SK-N-SH treated with all-trans-retinoic acid at 6 μM for 48 hours (cell line): Measurements from ENCODE around the gene ATF2.

Experiments
- ATAC-seq: fragments of 200-7000 bp; cut with Tn5 transposase; 3 replicates; pipeline ENCODE4 v1.9.1; 2020; ENCODE audit warnings: mild to moderate bottlenecking, moderate library complexity
- ARNTL ChIP-seq: fragments of 450-650 bp; formaldehyde crosslinking; IDR thresholded peaks from 2 replicates; pipeline ENCODE4 v1.5.0; 2020; ENCODE audit warnings: low read depth, mild to moderate bottlenecking, moderate library complexity, borderline replicate concordance
- CSDC2 ChIP-seq: fragments of 250-450 bp; sonication (Bioruptor Pico); IDR thresholded peaks from 2 replicates; pipeline ENCODE4 v1.5.0; 2020; ENCODE audit warnings: mild to moderate bottlenecking, moderate library complexity
- ESRRG ChIP-seq: fragments of 250-450 bp; sonication (Bioruptor Pico); IDR thresholded peaks from 2 replicates; pipeline ENCODE4 v1.6.1; 2021; ENCODE audit warnings: mild to moderate bottlenecking
- GLIS3 ChIP-seq: fragments of 250-450 bp; sonication (Bioruptor Pico); IDR thresholded peaks from 2 replicates; pipeline ENCODE4 v1.5.0; 2020; ENCODE audit warnings: mild to moderate bottlenecking, moderate library complexity
- ISL1 ChIP-seq: fragments of 250-450 bp; sonication (Bioruptor Pico); IDR thresholded peaks from 2 replicates; pipeline ENCODE4 v2.1.2; 2022; ENCODE audit warnings: mild to moderate bottlenecking, moderate library complexity
- PPARA ChIP-seq: fragments of 250-450 bp; sonication (Bioruptor Pico); IDR thresholded peaks from 2 replicates; pipeline ENCODE4 v1.5.0; 2020; ENCODE audit warnings: mild to moderate bottlenecking, borderline replicate concordance
- RARB ChIP-seq: fragments of 250-450 bp; sonication (Bioruptor Pico); IDR thresholded peaks from 2 replicates; pipeline ENCODE4 v1.8.0; 2021; ENCODE audit warnings: mild to moderate bottlenecking, moderate library complexity
- SNAI2 ChIP-seq: fragments of 250-450 bp; sonication (Bioruptor Pico); IDR thresholded peaks from 2 replicates; pipeline ENCODE4 v1.5.0; 2020; ENCODE audit warnings: mild to moderate bottlenecking, moderate library complexity
- TCF4 ChIP-seq: fragments of 250-450 bp; sonication (Bioruptor Pico); IDR thresholded peaks from 2 replicates; pipeline ENCODE4 v1.8.0; 2021; ENCODE audit warnings: mild to moderate bottlenecking, moderate library complexity, borderline replicate concordance
- TOX ChIP-seq: fragments of 250-450 bp; sonication (Bioruptor Pico); IDR thresholded peaks from 2 replicates; pipeline ENCODE4 v1.8.0; 2021; ENCODE audit warnings: mild to moderate bottlenecking, moderate library complexity, borderline replicate concordance
- ZC3H10 ChIP-seq: fragments of 250-450 bp; sonication (Bioruptor Pico); IDR thresholded peaks from 2 replicates; pipeline ENCODE4 v1.5.1; 2021; ENCODE audit warnings: mild to moderate bottlenecking, moderate library complexity
- ZFP3 ChIP-seq: fragments of 250-450 bp; sonication (Bioruptor Pico); IDR thresholded peaks from 2 replicates; pipeline ENCODE4 v1.5.0; 2020; ENCODE audit warnings: mild to moderate bottlenecking, moderate library complexity
- ZFP30 ChIP-seq: fragments of 450-650 bp; formaldehyde crosslinking; IDR thresholded peaks from 2 replicates; pipeline ENCODE4 v1.5.0; 2022; ENCODE audit warnings: mild to moderate bottlenecking, moderate library complexity
- ZNF565 ChIP-seq: fragments of 450-650 bp; formaldehyde crosslinking; conservative IDR thresholded peaks from 2 replicates; pipeline ENCODE4 v1.5.0; 2020; ENCODE audit warnings: low read depth, mild to moderate bottlenecking, moderate library complexity
- ZNF8 ChIP-seq: fragments of 450-650 bp; formaldehyde crosslinking; IDR thresholded peaks from 2 replicates; pipeline ENCODE4 v1.5.0; 2020; ENCODE audit warnings: mild to moderate bottlenecking, moderate library complexity
- TF ChIP-seq, protein P1 (sequence below): fragments of 250-450 bp; sonication (Bioruptor Pico); IDR thresholded peaks from 2 replicates; pipeline ENCODE4 v1.5.1; 2021; ENCODE audit warnings: mild to moderate bottlenecking, moderate library complexity
- TF ChIP-seq, protein P2 (sequence below): fragments of 250-450 bp; sonication (Bioruptor Pico); IDR thresholded peaks from 2 replicates; pipeline ENCODE4 v1.8.0; 2020; ENCODE audit warnings: mild to moderate bottlenecking, moderate library complexity, borderline replicate concordance
- TF ChIP-seq, protein P3 (sequence below): fragments of 250-450 bp; sonication (Bioruptor Pico); IDR thresholded peaks from 2 replicates; pipeline ENCODE4 v1.8.0; 2021; ENCODE audit warnings: low read depth, mild to moderate bottlenecking, moderate library complexity, borderline replicate concordance
- TF ChIP-seq, protein P4 (sequence below): fragments of 250-450 bp; sonication (Bioruptor Pico); IDR thresholded peaks from 2 replicates; pipeline ENCODE4 v1.5.0; 2020; ENCODE audit warnings: mild to moderate bottlenecking, moderate library complexity

Gene ATF2

DNA sequence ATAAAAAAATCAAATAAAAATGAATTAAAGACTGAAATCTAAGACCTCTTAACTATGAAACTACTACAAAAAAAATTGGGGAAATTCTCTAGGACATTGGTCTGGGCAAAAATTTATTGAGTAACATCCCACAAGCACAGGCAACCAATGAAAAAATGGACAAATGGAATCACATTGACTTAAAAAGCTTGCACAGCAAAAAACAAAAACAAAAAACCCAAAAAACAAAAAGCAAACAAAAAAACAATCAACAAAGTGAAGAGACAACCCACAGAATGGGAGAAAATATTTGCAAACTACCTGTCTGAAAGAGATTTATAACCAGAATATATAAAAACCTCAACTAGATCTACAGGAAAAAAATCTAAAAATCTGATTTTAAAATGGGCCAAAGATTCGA, 99.5 kb downstream of the ATF2 start:
- no peak for ATAC-seq
- TF ChIP-seq SNAI2 (no peak), RARB (CRISPR knock-in tag) (no peak), GLIS3 (CRISPR knock-in tag) (no peak), ZC3H10 (CRISPR knock-in tag) (no peak), CSDC2 (no peak), ESRRG (CRISPR knock-in tag) (no peak), TCF4 (CRISPR knock-in tag) (no peak), ZFP3 (CRISPR knock-in tag) (no peak), ZNF565 (CRISPR knock-in tag) (no peak), TOX (CRISPR knock-in tag) (no peak), ISL1 (CRISPR knock-in tag) (no peak), PPARA (CRISPR knock-in tag) (no peak)
- TF ChIP-seq, protein P1, sequence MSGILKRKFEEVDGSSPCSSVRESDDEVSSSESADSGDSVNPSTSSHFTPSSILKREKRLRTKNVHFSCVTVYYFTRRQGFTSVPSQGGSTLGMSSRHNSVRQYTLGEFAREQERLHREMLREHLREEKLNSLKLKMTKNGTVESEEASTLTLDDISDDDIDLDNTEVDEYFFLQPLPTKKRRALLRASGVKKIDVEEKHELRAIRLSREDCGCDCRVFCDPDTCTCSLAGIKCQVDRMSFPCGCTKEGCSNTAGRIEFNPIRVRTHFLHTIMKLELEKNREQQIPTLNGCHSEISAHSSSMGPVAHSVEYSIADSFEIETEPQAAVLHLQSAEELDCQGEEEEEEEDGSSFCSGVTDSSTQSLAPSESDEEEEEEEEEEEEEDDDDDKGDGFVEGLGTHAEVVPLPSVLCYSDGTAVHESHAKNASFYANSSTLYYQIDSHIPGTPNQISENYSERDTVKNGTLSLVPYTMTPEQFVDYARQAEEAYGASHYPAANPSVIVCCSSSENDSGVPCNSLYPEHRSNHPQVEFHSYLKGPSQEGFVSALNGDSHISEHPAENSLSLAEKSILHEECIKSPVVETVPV (CRISPR knock-in tag), result no peak
- TF ChIP-seq, protein P2, sequence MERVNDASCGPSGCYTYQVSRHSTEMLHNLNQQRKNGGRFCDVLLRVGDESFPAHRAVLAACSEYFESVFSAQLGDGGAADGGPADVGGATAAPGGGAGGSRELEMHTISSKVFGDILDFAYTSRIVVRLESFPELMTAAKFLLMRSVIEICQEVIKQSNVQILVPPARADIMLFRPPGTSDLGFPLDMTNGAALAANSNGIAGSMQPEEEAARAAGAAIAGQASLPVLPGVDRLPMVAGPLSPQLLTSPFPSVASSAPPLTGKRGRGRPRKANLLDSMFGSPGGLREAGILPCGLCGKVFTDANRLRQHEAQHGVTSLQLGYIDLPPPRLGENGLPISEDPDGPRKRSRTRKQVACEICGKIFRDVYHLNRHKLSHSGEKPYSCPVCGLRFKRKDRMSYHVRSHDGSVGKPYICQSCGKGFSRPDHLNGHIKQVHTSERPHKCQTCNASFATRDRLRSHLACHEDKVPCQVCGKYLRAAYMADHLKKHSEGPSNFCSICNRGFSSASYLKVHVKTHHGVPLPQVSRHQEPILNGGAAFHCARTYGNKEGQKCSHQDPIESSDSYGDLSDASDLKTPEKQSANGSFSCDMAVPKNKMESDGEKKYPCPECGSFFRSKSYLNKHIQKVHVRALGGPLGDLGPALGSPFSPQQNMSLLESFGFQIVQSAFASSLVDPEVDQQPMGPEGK (CRISPR knock-in tag), result no peak
- TF ChIP-seq, protein P3, sequence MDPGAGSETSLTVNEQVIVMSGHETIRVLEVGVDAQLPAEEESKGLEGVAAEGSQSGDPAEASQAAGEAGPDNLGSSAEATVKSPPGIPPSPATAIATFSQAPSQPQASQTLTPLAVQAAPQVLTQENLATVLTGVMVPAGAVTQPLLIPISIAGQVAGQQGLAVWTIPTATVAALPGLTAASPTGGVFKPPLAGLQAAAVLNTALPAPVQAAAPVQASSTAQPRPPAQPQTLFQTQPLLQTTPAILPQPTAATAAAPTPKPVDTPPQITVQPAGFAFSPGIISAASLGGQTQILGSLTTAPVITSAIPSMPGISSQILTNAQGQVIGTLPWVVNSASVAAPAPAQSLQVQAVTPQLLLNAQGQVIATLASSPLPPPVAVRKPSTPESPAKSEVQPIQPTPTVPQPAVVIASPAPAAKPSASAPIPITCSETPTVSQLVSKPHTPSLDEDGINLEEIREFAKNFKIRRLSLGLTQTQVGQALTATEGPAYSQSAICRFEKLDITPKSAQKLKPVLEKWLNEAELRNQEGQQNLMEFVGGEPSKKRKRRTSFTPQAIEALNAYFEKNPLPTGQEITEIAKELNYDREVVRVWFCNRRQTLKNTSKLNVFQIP (CRISPR knock-in tag), result no peak
- TF ChIP-seq, all 23 proteins: peak for 0

DNA sequence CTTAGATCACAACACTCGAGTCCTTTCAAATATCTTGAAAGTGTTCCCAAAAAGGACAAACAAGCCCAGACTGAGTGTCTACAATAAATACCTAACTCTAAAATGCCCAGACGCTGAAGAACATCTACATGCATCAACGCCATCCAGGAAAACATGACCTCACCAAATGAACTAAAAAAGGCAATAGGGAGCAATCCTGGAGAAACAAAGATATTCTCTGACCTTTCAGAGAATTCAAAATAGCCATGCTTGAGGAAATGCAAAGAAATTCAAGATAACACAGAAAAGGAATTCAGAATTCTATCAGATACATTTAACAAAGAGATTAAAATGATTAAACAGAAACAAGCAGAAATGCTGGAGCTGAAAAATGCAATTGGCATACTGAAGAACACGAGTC, 101.6 kb downstream of the ATF2 start:
- ATAC-seq, result no peak
- TF ChIP-seq RARB (CRISPR knock-in tag), result no peak
- no peak for TF ChIP-seq ZC3H10 (CRISPR knock-in tag)
- TF ChIP-seq, protein P2 (CRISPR knock-in tag), result no peak
- no peak for TF ChIP-seq ARNTL (CRISPR knock-in tag)
- TF ChIP-seq, protein P1 (CRISPR knock-in tag), result no peak
- no peak for TF ChIP-seq SNAI2
- TF ChIP-seq ZNF565 (CRISPR knock-in tag), result no peak

DNA sequence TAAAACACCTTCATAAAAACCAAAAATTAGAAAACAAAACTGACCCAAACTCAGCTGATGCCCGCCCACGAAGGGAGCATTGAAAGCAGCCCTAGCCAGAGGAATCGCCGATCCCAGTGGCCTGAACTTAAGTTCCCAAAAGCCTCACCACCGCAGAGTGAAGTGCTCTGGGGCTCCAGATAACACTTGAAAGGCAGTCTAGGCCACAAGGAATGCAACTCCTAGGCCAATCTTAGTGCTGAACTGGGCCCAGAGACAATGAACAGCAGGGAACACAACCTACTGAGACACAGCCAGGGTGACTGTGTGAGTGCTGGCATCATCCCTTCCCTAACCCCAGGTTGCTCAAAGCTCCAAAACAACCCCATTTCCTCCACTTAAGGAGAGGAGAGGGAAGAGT, 103.2 kb downstream of the ATF2 start:
- no peak; the same call in 2 of the 3 replicates for ATAC-seq

More for the DNA sequence above, 103.2 kb downstream of the ATF2 start:
- TF ChIP-seq, protein P4, sequence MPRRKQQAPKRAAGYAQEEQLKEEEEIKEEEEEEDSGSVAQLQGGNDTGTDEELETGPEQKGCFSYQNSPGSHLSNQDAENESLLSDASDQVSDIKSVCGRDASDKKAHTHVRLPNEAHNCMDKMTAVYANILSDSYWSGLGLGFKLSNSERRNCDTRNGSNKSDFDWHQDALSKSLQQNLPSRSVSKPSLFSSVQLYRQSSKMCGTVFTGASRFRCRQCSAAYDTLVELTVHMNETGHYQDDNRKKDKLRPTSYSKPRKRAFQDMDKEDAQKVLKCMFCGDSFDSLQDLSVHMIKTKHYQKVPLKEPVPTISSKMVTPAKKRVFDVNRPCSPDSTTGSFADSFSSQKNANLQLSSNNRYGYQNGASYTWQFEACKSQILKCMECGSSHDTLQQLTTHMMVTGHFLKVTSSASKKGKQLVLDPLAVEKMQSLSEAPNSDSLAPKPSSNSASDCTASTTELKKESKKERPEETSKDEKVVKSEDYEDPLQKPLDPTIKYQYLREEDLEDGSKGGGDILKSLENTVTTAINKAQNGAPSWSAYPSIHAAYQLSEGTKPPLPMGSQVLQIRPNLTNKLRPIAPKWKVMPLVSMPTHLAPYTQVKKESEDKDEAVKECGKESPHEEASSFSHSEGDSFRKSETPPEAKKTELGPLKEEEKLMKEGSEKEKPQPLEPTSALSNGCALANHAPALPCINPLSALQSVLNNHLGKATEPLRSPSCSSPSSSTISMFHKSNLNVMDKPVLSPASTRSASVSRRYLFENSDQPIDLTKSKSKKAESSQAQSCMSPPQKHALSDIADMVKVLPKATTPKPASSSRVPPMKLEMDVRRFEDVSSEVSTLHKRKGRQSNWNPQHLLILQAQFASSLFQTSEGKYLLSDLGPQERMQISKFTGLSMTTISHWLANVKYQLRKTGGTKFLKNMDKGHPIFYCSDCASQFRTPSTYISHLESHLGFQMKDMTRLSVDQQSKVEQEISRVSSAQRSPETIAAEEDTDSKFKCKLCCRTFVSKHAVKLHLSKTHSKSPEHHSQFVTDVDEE (CRISPR knock-in tag), result no peak
- TF ChIP-seq ZNF8 (CRISPR knock-in tag) (no peak), ARNTL (CRISPR knock-in tag) (no peak), ZFP30 (no peak), TOX (CRISPR knock-in tag) (no peak), ISL1 (CRISPR knock-in tag) (no peak)
- TF ChIP-seq, all 23 proteins: peak for 0
